ENCODE data around the gene DOCK3. TPM values are rescaled to one million over a fixed set of nuclear protein-coding genes. Genes with fewer than 3 reads are reported as not detected.

Gene DOCK3
- total and polyA plus RNA-seq, 4 donors, result 0.01 to 0.08 (median 0.06) TPM; not detected in 1

GRCh38 chr3:50995085-50995824, 320.5 kb downstream of the DOCK3 start:
- 53% methylated on average over 1 of the region's 1 CpG for WGBS
- TF ChIP-seq RAD21 (IDR thresholded peaks at IDR 0.05), result no peak
- no peak for TF ChIP-seq MAX (IDR thresholded peaks at IDR 0.05)
- TF ChIP-seq HNF4G (IDR thresholded peaks at IDR 0.05), result no peak
- no peak for TF ChIP-seq FOXA1 (IDR thresholded peaks at IDR 0.05)
- TF ChIP-seq, protein P1, sequence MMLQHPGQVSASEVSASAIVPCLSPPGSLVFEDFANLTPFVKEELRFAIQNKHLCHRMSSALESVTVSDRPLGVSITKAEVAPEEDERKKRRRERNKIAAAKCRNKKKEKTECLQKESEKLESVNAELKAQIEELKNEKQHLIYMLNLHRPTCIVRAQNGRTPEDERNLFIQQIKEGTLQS (IDR thresholded peaks at IDR 0.05), result no peak
- no peak for TF ChIP-seq RXRA (IDR thresholded peaks at IDR 0.05)
- no peak for TF ChIP-seq EGR1 (IDR thresholded peaks at IDR 0.05; ENCODE audit: low read depth in 2 of 2)
- TF ChIP-seq ZBTB33 (IDR thresholded peaks at IDR 0.05), result no peak
- TF ChIP-seq TAF1 (conservative IDR thresholded peaks at IDR 0.05), result no peak
- TF ChIP-seq FOXA2 (IDR thresholded peaks at IDR 0.05), result no peak
- no peak for TF ChIP-seq SP1 (IDR thresholded peaks at IDR 0.05)

GRCh38 chr3:51002495-51002894, 327.8 kb downstream of the DOCK3 start:
- Histone ChIP-seq H3K36me3 (ENCODE audit: control insufficient read depth in 4 of 4, insufficient read depth in 3 of 4, low read depth in 1 of 4, low read length in 3 of 4) (no peaks in the 10 kb centered on the region), H3K4me3 (ENCODE audit: low read depth in 1 of 3, low read length in 3 of 3) (no peak overlapping the region), H3K27me3 (ENCODE audit: control insufficient read depth in 4 of 4, insufficient read depth in 4 of 4, low read length in 3 of 4) (no peaks in the 10 kb centered on the region), H3K27ac (ENCODE audit: low read depth in 1 of 2, low read length in 2 of 2) (peak overlapping the region in 1 of 2 donors; percentile 28), H3K9me3 (ENCODE audit: control insufficient read depth in 4 of 4, low read length in 3 of 4) (no peaks in the 10 kb centered on the region), H3K9ac (ENCODE audit: low read depth in 1 of 2, low read length in 2 of 2) (no peak overlapping the region), H3K4me1 (ENCODE audit: control insufficient read depth in 4 of 4, insufficient read depth in 4 of 4, low read length in 3 of 4) (peaks cover 0 to 35% (median 17%) of the 10 kb centered on the region in 4 donors)
- no peak for DNase-seq (ENCODE audit: low spot score)
- TF ChIP-seq RAD21 (IDR thresholded peaks at IDR 0.05) (peak; percentile 21 to 29), REST (IDR thresholded peaks at IDR 0.05) (peak; percentile 57), MAX (IDR thresholded peaks at IDR 0.05) (peak; percentile 57), HNF4G (IDR thresholded peaks at IDR 0.05) (peak; percentile 90), SP1 (IDR thresholded peaks at IDR 0.05) (peak; percentile 72), CTCF (IDR thresholded peaks at IDR 0.05; ENCODE audit: low read depth, low read length, missing input control) (no peak), EGR1 (IDR thresholded peaks at IDR 0.05; ENCODE audit: low read depth in 2 of 2) (no peak), FOXA1 (IDR thresholded peaks at IDR 0.05) (peak; percentile 27), HNF4A (conservative IDR thresholded peaks at IDR 0.05) (peak; percentile 99 to 100), ZBTB33 (IDR thresholded peaks at IDR 0.05) (peak; percentile 70), NR2F2 (IDR thresholded peaks at IDR 0.05) (peak; percentile 25), RXRA (IDR thresholded peaks at IDR 0.05) (peak; percentile 80 to 92), FOXA2 (IDR thresholded peaks at IDR 0.05) (peak; percentile 55), GABPA (IDR thresholded peaks at IDR 0.05 in 1 of 2, conservative IDR thresholded peaks at IDR 0.05 in 1 of 2) (no peak), YY1 (IDR thresholded peaks at IDR 0.05) (peak; percentile 65), JUND (IDR thresholded peaks at IDR 0.05) (peak; percentile 39 to 81)
- TF ChIP-seq, protein P1 (IDR thresholded peaks at IDR 0.05), result no peak

More at GRCh38 chr3:50995085-50995824, 320.5 kb downstream of the DOCK3 start:
- no peak for DNase-seq (ENCODE audit: low spot score)
- no peak overlapping the region for H3K9ac ChIP-seq (ENCODE audit: low read depth in 1 of 2, low read length in 2 of 2)
- H3K4me1 ChIP-seq (ENCODE audit: control insufficient read depth in 4 of 4, insufficient read depth in 4 of 4, low read length in 3 of 4), result peaks cover 0 to 36% (median 27%) of the 10 kb centered on the region in 4 donors
- no peak overlapping the region for H3K27ac ChIP-seq (ENCODE audit: low read depth in 1 of 2, low read length in 2 of 2)
- peaks cover 0 to 11% (median 4%) of the 10 kb centered on the region in 4 donors for H3K9me3 ChIP-seq (ENCODE audit: control insufficient read depth in 4 of 4, low read length in 3 of 4)
- H3K27me3 ChIP-seq (ENCODE audit: control insufficient read depth in 4 of 4, insufficient read depth in 4 of 4, low read length in 3 of 4), result no peaks in the 10 kb centered on the region
- no peaks in the 10 kb centered on the region for H3K36me3 ChIP-seq (ENCODE audit: control insufficient read depth in 4 of 4, insufficient read depth in 3 of 4, low read depth in 1 of 4, low read length in 3 of 4)
- no peak overlapping the region for H3K4me3 ChIP-seq (ENCODE audit: low read depth in 1 of 3, low read length in 3 of 3)

Measured in liver (tissue), 9 donors.